Right renal pelvis (tissue), 4 donors: ENCODE results near the gene PROP1. TPM values are rescaled to one million over a fixed set of nuclear protein-coding genes. Genes with fewer than 3 reads are reported as not detected.
"Not testable (repeated sequence)": the region's sequence is repeated elsewhere in the genome, so short reads cannot be mapped to it uniquely, and the experiment has no call there.

Experiments used
- DNase-seq, 4 donors: peaks; one replicate each; pipeline ENCODE4 v3.0.0-alpha.2; 2013; ENCODE audit warnings: low read depth in 4 of 4, low spot score in 3 of 4, missing footprints in 1 of 4
- polyA plus RNA-seq, 4 donors: library from polyadenylated mRNA; unstranded; fragments of 120-200 nt; gene quantifications; one replicate each; pipeline ENCODE4 v1.2.1, GENCODE V29; 2013; ENCODE audit not compliant: insufficient read length in 4 of 4

PROP1 gene
- polyA plus RNA-seq, 4 donors, result not detected

GRCh38 chr5:177982956-177983355 is 13.1 kb downstream of the PROP1 start:
- DNase-seq, result no peak

GRCh38 chr5:177982072-177982727 is 13.8 kb downstream of the PROP1 start:
- DNase-seq, result no peak

GRCh38 chr5:177981296-177982071 is 14.6 kb downstream of the PROP1 start:
- DNase-seq, result no peak

GRCh38 chr5:177980743-177981151 is 15.3 kb downstream of the PROP1 start:
- DNase-seq, result no peak

GRCh38 chr5:177977600-177977999 is 18.4 kb downstream of the PROP1 start:
- not testable (repeated sequence) for DNase-seq

DNA sequence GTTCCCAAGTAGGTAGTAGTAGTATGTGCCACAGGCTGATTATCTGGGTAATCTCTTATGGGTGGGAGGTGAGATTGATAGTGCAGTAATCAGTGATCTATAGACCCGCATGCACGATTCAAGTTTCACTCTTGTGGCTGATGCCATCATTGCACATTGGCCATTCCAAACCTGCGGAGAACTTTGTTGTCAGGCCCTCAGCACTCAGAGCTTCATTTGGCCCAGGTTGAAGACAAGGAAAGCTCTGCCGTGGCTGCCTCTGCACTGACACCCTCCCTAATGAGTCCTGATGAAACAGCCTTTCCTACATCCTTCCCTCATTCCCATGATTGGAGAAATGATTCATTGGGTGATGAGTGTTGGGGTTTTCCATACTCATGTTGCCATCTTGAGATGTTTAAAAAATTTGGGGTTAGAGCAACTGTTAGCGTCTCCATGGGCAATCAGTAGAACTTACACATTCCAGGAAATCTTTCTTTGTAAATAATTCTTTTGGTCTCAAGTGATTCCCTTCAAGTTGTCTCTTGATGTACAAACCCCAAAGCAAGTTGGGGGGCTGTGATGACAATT is 22.9 kb downstream of the PROP1 start:
- DNase-seq, result no peak

- DNase-seq, result no peak
Measured at GRCh38 chr5:177972613-177973012, 23.4 kb downstream of the PROP1 start.

DNA sequence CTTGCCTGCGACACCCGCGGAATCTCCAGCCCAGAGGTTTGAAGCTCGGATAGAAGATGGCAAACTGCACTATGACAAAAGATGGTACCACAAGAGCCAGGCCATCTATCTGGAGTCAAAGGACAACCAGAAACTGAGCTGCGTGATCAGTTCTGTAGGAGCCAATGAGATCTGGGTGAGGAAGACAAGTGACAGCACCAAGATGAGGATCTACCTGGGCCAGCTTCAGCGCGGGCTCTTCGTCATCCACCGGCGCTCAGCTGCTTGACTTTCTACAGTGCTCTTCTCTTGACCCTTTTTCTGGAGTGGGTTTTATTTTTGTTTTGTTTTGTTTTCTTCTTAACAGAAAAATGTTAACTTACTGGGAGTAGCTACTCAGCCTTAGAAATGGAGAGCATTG is 24.0 kb downstream of the PROP1 start:
- DNase-seq, result not testable (repeated sequence)

- no peak for DNase-seq
Measured at GRCh38 chr5:177968661-177969211, 27.3 kb downstream of the PROP1 start.

DNA sequence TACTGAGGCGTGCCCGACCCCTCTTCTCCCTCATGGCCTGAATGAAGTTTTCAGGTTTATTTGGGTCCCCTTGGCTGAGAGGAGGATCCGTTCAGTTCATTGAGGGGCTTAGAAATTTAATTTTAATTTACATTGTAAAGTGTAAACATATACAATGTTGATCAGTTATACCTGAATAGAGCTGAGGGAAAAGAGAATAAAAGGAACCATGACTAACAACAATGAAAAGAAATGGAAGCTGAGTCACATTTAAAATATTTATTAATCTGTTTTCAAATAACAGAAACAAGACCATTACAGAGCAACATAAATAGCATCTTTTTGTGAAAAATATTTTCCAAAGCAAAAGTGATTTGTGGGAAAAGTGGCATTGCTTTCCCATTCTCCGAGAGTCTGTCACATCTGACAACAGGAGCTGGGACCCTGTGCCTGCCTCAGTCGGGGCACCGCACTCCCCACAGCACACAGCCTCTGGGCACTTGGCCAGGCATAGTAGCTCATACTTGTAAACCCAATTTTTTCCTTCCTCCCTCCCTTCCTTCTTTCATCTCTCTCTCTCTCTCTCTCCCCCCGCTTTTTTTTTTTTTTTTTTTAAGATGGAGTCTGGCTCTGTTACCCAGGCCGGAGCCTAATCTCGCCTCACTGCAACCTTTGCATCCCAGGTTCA is 28.7 kb downstream of the PROP1 start:
- no peak for DNase-seq

DNA sequence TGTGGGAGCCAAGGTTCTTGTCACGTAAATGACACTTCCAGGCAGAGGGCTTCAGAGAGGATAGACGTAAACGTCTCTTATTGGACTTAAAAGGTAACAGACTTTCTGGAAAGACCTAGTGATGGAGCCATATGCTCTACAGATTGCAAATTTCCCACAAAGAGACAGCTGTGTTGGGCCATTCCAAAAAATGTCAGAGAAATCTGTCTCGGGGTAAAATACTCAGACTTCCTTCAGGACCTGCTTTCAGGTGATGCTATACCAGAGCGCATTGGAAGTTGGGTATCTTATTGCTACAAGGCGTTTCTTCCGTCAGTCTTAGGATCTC is 29.2 kb downstream of the PROP1 start:
- DNase-seq, result no peak

GRCh38 chr5:177966009-177966838 is 29.8 kb downstream of the PROP1 start:
- DNase-seq, result no peak

- no peak for DNase-seq
Measured at GRCh38 chr5:177964471-177964870, 31.6 kb downstream of the PROP1 start.

DNA sequence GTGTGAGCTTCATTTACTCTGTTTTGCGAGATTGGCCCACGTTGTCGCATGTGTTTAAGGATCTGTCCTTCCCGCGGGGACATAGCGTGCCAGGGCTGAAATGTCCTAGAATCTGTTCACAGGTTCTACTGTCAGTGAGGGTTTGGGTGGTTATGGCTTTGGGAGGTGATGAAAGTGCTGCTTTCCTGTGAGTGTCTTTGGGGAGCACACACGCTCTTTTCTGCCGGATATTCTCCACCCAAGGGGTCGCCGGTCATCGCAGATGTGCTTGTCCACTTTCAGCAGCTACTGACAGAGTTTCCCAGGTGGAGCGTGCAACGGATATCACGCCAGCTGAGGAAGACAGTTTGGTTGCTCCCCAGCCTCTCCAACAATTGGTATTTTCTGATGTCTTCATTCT is 32.1 kb downstream of the PROP1 start:
- DNase-seq, result no peak

GRCh38 chr5:177959315-177959714 is 36.7 kb downstream of the PROP1 start:
- no peak for DNase-seq

DNA sequence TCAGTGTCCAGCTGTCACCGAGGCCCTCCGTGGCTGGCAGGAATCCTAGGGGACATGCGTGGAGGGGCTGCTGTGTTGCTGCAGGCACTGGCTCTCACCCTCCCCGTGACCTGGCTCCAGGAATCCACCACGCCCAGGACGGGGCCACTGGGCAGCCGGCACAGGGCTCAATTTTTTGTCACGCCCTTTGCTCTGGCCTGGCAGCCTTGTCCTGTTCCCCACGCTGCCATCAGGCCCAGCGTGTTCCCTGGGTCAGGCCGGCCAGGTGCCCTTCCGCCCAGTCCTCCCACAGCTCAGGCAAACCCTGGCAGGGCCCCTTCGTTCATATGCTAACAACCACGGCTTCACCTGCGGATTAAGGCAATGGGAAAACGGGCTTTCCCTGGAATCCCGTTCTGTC is 37.3 kb downstream of the PROP1 start:
- no peak for DNase-seq

GRCh38 chr5:177957241-177957640 is 38.8 kb downstream of the PROP1 start:
- no peak for DNase-seq

GRCh38 chr5:177953101-177953500 is 42.9 kb downstream of the PROP1 start:
- not testable (repeated sequence) for DNase-seq

GRCh38 chr5:177949656-177950055 is 46.4 kb downstream of the PROP1 start:
- DNase-seq, result not testable (repeated sequence)

GRCh38 chr5:177949065-177949464 is 47.0 kb downstream of the PROP1 start:
- not testable (repeated sequence) for DNase-seq
